Endothelial cell (in vitro differentiated cells): ENCODE measurements around the gene TIMM22. TPM values are rescaled to one million over a fixed set of nuclear protein-coding genes. Genes with fewer than 3 reads are reported as not detected.

Experiments used
- DNase-seq: peaks from one replicate; pipeline ENCODE4 v3.0.0; 2021; ENCODE audit warnings: low spot score
- H3K27ac Mint-ChIP-seq: one replicate; pipeline ENCODE4 v1.8.0; 2021; ENCODE audit warnings: mixed read lengths, inconsistent platforms; ENCODE audit not compliant: unreplicated experiment
- H3K27me3 Mint-ChIP-seq: one replicate; pipeline ENCODE4 v1.8.0; 2021; ENCODE audit warnings: mild to moderate bottlenecking, moderate library complexity, mixed read lengths, inconsistent platforms; ENCODE audit not compliant: unreplicated experiment
- H3K36me3 Mint-ChIP-seq: one replicate; pipeline ENCODE4 v1.8.0; 2021; ENCODE audit warnings: mild to moderate bottlenecking, low read depth, mixed read lengths, inconsistent platforms; ENCODE audit not compliant: unreplicated experiment
- H3K4me1 Mint-ChIP-seq: one replicate; pipeline ENCODE4 v1.8.0; 2021; ENCODE audit warnings: mild to moderate bottlenecking, mixed read lengths, inconsistent platforms; ENCODE audit not compliant: unreplicated experiment
- H3K4me3 Mint-ChIP-seq: one replicate; pipeline ENCODE4 v1.8.0; 2021; ENCODE audit warnings: mild to moderate bottlenecking, mixed read lengths, inconsistent platforms; ENCODE audit not compliant: unreplicated experiment
- H3K9me3 Mint-ChIP-seq: one replicate; pipeline ENCODE4 v1.8.0; 2021; ENCODE audit warnings: mixed read lengths, inconsistent platforms; ENCODE audit not compliant: unreplicated experiment
- total RNA-seq: library from RNA; stranded (reverse); fragmentation: NEBNext Ultra II Directional; extraction: Animal tissue kit (Norgen Biotek cat#: 25700); gene quantifications from one replicate; pipeline ENCODE4 v1.2.1, GENCODE V29; 2021; ENCODE audit not compliant: unreplicated experiment
- TF ChIP-seq, protein P1 (sequence below): fragments of 200-600 bp; sonication (generic); IDR thresholded peaks from one replicate; pipeline ENCODE4 v1.5.0; 2021; ENCODE audit warnings: antibody characterized with exemption; ENCODE audit not compliant: unreplicated experiment

TIMM22 gene
- total RNA-seq, 1 donor from 2014 or later: 17.1 TPM

DNA sequence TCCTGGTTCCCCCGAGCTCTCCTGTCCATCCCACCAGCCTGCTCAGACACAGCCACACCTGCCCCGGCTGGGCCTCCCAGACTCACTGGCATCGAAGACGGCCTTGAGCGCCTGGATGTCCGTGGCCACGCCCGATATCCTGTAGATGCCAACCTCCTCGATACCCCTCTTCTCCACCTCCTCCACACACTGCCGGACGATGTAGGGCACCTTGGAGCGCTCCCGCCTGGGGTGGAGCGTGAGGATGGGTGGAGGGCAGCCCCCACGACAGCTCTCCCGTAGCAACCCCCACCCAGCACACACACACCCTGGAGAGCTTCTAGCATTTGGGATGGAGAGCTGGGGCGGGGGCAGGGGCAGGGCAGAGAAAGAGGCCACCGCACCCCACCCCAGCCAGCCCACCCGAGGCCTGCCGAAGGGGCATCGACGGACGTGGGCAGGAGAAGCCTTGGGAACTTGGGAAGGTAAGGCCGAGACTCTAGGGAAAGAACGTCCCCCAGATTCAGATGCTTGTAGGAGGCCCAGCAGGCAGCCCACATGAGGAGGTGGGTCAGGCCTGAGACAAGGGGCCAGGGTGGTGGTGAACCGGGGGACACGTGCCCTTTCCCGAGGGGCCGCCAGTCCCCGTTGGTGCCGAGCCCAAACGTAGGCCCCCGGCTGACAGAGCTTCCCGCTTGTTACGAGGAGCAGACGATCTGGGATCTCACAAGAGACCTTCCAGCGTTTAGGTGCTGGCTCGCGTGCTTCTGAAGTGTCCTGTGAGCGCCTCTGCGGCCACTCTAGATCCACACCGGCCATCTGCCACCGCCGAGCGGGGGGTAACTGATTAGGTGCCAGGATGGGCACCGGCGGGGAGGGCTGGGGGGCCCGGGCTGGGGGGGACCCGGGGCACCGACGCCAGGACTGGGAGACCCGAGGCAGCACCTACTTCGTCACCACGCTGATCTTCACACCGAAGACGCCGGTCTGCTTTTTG is 15.1 kb downstream of the TIMM22 start:
- no peaks in the 10 kb centered on the region for H3K9me3 Mint-ChIP-seq
- peaks cover 3% of the 10 kb centered on the region for H3K27me3 Mint-ChIP-seq
- H3K27ac Mint-ChIP-seq: no peak overlapping the region
- H3K4me3 Mint-ChIP-seq: no peak overlapping the region
- DNase-seq: no peak
- TF ChIP-seq, protein P1, sequence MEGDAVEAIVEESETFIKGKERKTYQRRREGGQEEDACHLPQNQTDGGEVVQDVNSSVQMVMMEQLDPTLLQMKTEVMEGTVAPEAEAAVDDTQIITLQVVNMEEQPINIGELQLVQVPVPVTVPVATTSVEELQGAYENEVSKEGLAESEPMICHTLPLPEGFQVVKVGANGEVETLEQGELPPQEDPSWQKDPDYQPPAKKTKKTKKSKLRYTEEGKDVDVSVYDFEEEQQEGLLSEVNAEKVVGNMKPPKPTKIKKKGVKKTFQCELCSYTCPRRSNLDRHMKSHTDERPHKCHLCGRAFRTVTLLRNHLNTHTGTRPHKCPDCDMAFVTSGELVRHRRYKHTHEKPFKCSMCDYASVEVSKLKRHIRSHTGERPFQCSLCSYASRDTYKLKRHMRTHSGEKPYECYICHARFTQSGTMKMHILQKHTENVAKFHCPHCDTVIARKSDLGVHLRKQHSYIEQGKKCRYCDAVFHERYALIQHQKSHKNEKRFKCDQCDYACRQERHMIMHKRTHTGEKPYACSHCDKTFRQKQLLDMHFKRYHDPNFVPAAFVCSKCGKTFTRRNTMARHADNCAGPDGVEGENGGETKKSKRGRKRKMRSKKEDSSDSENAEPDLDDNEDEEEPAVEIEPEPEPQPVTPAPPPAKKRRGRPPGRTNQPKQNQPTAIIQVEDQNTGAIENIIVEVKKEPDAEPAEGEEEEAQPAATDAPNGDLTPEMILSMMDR: no peak
- peaks cover 3% of the 10 kb centered on the region for H3K36me3 Mint-ChIP-seq
- H3K4me1 Mint-ChIP-seq: no peaks in the 10 kb centered on the region

DNA sequence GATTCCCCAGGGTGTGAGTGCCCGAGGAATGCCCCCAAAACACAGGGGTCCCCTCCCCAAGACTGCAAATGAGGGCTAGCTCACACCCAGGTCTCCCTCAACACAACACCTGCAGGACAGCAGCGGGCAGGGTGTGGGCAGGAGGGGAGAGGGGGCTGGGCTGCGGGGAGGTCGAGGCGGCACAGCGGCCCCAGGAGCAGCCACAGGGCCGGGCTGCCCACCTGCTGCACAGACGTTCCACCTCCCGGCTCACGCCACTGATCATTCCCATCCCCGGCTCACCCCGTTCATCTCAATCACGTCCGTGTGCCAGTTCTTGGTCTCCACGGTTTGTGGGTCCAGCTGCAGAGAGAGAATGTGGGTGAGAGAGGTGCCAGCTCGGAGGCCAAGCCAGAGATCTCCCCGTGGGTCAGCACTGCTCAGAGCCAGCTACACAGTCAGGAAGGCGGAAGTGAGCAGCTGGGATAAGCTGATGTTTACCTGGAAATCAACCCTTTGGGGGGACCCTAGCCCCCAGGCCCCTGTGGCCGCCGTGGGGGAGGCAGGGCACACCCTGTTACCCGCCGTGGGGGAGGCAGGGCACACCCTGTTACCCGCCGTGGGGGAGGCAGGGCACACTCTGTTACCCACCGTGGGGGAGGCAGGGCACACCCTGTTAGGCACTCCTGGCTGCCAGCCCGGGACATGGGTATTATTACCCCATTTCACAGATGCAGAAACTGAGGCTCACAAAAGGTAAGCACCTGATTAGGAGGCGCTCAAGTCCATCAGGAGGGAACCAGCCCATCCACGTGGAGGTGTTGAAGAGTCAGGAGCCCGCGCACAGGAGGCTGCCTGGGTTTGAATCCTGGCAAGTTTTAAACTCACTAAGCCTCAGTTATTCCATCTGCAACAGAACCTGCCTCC is 16.1 kb downstream of the TIMM22 start:
- no peak for DNase-seq
- Mint-ChIP-seq H3K9me3 (no peaks in the 10 kb centered on the region), H3K27me3 (peaks cover 3% of the 10 kb centered on the region), H3K36me3 (peaks cover 2% of the 10 kb centered on the region), H3K4me1 (no peaks in the 10 kb centered on the region), H3K27ac (no peak overlapping the region), H3K4me3 (no peak overlapping the region)
- TF ChIP-seq, protein P1: no peak

DNA sequence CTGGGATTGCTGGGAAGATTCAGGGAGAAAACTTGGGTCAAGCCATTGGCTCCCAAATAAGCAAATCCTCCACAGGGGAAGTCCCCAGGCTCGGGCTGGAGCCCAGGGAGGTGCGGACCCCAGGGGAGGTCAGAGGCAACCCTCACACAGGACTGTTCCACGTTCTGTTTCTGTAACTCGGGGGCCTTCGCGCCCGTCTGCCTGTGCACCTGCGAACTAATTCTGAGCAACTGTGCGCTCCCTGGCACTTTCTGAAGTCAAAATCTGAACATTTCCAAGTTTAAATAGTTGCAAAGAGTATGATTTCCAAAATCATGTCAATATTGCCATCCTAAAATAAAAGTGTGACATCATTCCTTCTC is 16.8 kb downstream of the TIMM22 start:
- TF ChIP-seq, protein P1: no peak
- DNase-seq: no peak
- H3K4me1 Mint-ChIP-seq: no peaks in the 10 kb centered on the region
- peaks cover 6% of the 10 kb centered on the region for H3K27me3 Mint-ChIP-seq
- H3K36me3 Mint-ChIP-seq: no peaks in the 10 kb centered on the region
- H3K27ac Mint-ChIP-seq: no peak overlapping the region
- no peak overlapping the region for H3K4me3 Mint-ChIP-seq
- no peaks in the 10 kb centered on the region for H3K9me3 Mint-ChIP-seq

DNA sequence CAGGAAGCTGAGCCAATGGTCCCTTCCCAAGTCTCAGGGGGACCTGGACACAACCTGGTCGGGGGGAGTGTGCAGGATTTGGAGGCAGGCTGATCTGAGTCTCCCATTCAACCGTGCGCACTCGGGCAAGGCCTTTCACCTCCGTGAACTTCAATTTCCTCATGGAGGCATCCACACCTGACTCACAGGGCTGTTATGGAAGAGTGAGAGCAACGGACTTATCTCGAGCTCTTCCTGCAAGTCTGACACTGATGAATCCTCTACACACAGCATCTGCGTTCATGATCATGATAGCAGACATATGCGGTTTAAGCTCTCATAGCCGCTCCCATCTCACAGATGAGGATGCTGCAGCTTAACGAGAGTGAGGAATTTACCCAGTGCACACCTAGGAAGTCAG is 21.6 kb downstream of the TIMM22 start:
- TF ChIP-seq, protein P1: no peak
- Mint-ChIP-seq H3K27me3 (peaks cover 6% of the 10 kb centered on the region), H3K9me3 (no peaks in the 10 kb centered on the region), H3K36me3 (peaks cover 4% of the 10 kb centered on the region), H3K27ac (no peak overlapping the region), H3K4me3 (no peak overlapping the region), H3K4me1 (no peaks in the 10 kb centered on the region)
- no peak for DNase-seq
